ENCODE results near the gene CYP21A2.
"Not testable (repeated sequence)": the region's sequence is repeated elsewhere in the genome, so short reads cannot be mapped to it uniquely, and the experiment has no call there.

GRCh38 chr6:32044916-32045315, 6.7 kb downstream of the CYP21A2 start:
- TF ChIP-seq EZH2 (IDR thresholded peaks at IDR 0.05; ENCODE audit: insufficient read depth, poor library complexity, severe bottlenecking); EZH2phosphoT487 (IDR thresholded peaks at IDR 0.05; ENCODE audit: insufficient read depth, low read depth): not testable (repeated sequence)

All from GM23248 (cell line).